ENCODE measurements around the gene SLC6A13. TPM values are rescaled to one million over a fixed set of nuclear protein-coding genes. Genes with fewer than 3 reads are reported as not detected.

The SLC6A13 gene
- polyA plus RNA-seq, 1 donor from 2014 or later: 1.4 TPM

- H3K36me3 ChIP-seq (ENCODE audit: insufficient read depth, low read length): no peaks in the 10 kb centered on the region
- no peak overlapping the region for H3K9ac ChIP-seq (ENCODE audit: low read length)
- no peak for TF ChIP-seq MXI1 (conservative IDR thresholded peaks at IDR 0.05; ENCODE audit: poor library complexity, severe bottlenecking)
- TF ChIP-seq RAD21 (conservative IDR thresholded peaks at IDR 0.05): no peak
- no peak for TF ChIP-seq SMC3 (conservative IDR thresholded peaks at IDR 0.05; ENCODE audit: poor library complexity)
- TF ChIP-seq TAF1 (IDR thresholded peaks at IDR 0.05; ENCODE audit: low read depth): no peak
- TF ChIP-seq EZH2 (IDR thresholded peaks at IDR 0.05; ENCODE audit: borderline replicate concordance, insufficient read depth, low read length, poor library complexity, severe bottlenecking): no peak
- no peak for TF ChIP-seq POLR2AphosphoS5 (IDR thresholded peaks at IDR 0.05)
- no peak for TF ChIP-seq CTCF (IDR thresholded peaks at IDR 0.05; ENCODE audit: poor library complexity, severe bottlenecking)
- TF ChIP-seq EP300 (conservative IDR thresholded peaks at IDR 0.05; ENCODE audit: poor library complexity, severe bottlenecking): no peak
- no peak for TF ChIP-seq REST (IDR thresholded peaks at IDR 0.05; ENCODE audit: borderline replicate concordance)
- no peaks in the 10 kb centered on the region for H3F3A ChIP-seq (ENCODE audit: insufficient read depth, low read length, poor library complexity, severe bottlenecking)
- no peaks in the 10 kb centered on the region for H3K79me2 ChIP-seq (replicated peaks; ENCODE audit: insufficient read depth, low read length)
- H3K9me3 ChIP-seq (ENCODE audit: low read length): no peaks in the 10 kb centered on the region
- H3K27ac ChIP-seq (ENCODE audit: low read length): no peak overlapping the region
- no peak overlapping the region for H3K4me2 ChIP-seq (ENCODE audit: low read length)
- H3K4me3 ChIP-seq (ENCODE audit: low read length): no peak overlapping the region
- H4K20me1 ChIP-seq (ENCODE audit: insufficient read depth): no peaks in the 10 kb centered on the region
- no peaks in the 10 kb centered on the region for H3K9me2 ChIP-seq (ENCODE audit: insufficient read depth, low read length)
- H3K27me3 ChIP-seq (ENCODE audit: insufficient read depth, low read depth, low read length): no peaks in the 10 kb centered on the region
- H2AFZ ChIP-seq (ENCODE audit: low read depth, low read length): no peak overlapping the region
Observed at GRCh38 chr12:174596-174995, 88.0 kb downstream of the SLC6A13 start.

- H3K79me2 ChIP-seq (replicated peaks; ENCODE audit: insufficient read depth, low read length): no peaks in the 10 kb centered on the region
- TF ChIP-seq TAF1 (IDR thresholded peaks at IDR 0.05; ENCODE audit: low read depth) (no peak), EP300 (conservative IDR thresholded peaks at IDR 0.05; ENCODE audit: poor library complexity, severe bottlenecking) (no peak), MXI1 (conservative IDR thresholded peaks at IDR 0.05; ENCODE audit: poor library complexity, severe bottlenecking) (no peak), POLR2AphosphoS5 (IDR thresholded peaks at IDR 0.05) (no peak), SMC3 (conservative IDR thresholded peaks at IDR 0.05; ENCODE audit: poor library complexity) (no peak), EZH2 (IDR thresholded peaks at IDR 0.05; ENCODE audit: borderline replicate concordance, insufficient read depth, low read length, poor library complexity, severe bottlenecking) (no peak), REST (IDR thresholded peaks at IDR 0.05; ENCODE audit: borderline replicate concordance) (no peak), CTCF (IDR thresholded peaks at IDR 0.05; ENCODE audit: poor library complexity, severe bottlenecking) (no peak), RAD21 (conservative IDR thresholded peaks at IDR 0.05) (no peak)
- H2AFZ ChIP-seq (ENCODE audit: low read depth, low read length): no peak overlapping the region
- no peak overlapping the region for H3K4me3 ChIP-seq (ENCODE audit: low read length)
- no peak overlapping the region for H3K4me2 ChIP-seq (ENCODE audit: low read length)
- H3K9me3 ChIP-seq (ENCODE audit: low read length): no peaks in the 10 kb centered on the region
- H3K36me3 ChIP-seq (ENCODE audit: insufficient read depth, low read length): no peaks in the 10 kb centered on the region
- no peaks in the 10 kb centered on the region for H4K20me1 ChIP-seq (ENCODE audit: insufficient read depth)
- H3K27me3 ChIP-seq (ENCODE audit: insufficient read depth, low read depth, low read length): no peaks in the 10 kb centered on the region
- no peaks in the 10 kb centered on the region for H3F3A ChIP-seq (ENCODE audit: insufficient read depth, low read length, poor library complexity, severe bottlenecking)
- no peak overlapping the region for H3K9ac ChIP-seq (ENCODE audit: low read length)
- H3K9me2 ChIP-seq (ENCODE audit: insufficient read depth, low read length): no peaks in the 10 kb centered on the region
- H3K27ac ChIP-seq (ENCODE audit: low read length): no peak overlapping the region
Observed at GRCh38 chr12:174124-174523, 88.5 kb downstream of the SLC6A13 start.

All from neural cell (in vitro differentiated cells).